Spinal cord (tissue), 10 donors: ENCODE results near the gene DNAJC5. TPM values are rescaled to one million over a fixed set of nuclear protein-coding genes. Genes with fewer than 3 reads are reported as not detected.

Source experiments
- DNase-seq, 6 donors: peaks; one replicate each; pipeline versions ENCODE4 v3.0.0 to v3.0.0-alpha.2; 2013 to 2015; ENCODE audit warnings: low spot score in 6 of 6, low read depth in 4 of 6
- H3K27ac ChIP-seq: one replicate; pipeline ENCODE4 v1.5.1; 2013; ENCODE audit warnings: low read depth, low read length, control low read depth
- H3K27me3 ChIP-seq: one replicate; pipeline ENCODE4 v1.6.1; 2013; ENCODE audit warnings: low read length; ENCODE audit not compliant: control insufficient read depth, insufficient read depth
- H3K36me3 ChIP-seq: one replicate; pipeline ENCODE4 v1.6.1; 2013; ENCODE audit warnings: low read length; ENCODE audit not compliant: control insufficient read depth, insufficient read depth
- H3K4me1 ChIP-seq: one replicate; pipeline ENCODE4 v1.6.1; 2013; ENCODE audit warnings: low read length; ENCODE audit not compliant: control insufficient read depth, insufficient read depth
- H3K4me3 ChIP-seq: one replicate; pipeline ENCODE4 v1.5.1; 2013; ENCODE audit warnings: low read depth, low read length, control low read depth
- H3K9me3 ChIP-seq: one replicate; pipeline ENCODE4 v1.6.1; 2013; ENCODE audit warnings: low read length; ENCODE audit not compliant: control insufficient read depth, insufficient read depth
- WGBS: methylation state at CpG from one replicate; pipeline ENCODE4 v1.1.5; 2013; ENCODE audit warnings: missing lambda C conversion rate; ENCODE audit not compliant: insufficient coverage; 5-methylcytosine and 5-hydroxymethylcytosine counted together
- polyA plus RNA-seq, 2 donors: library from polyadenylated mRNA; unstranded; fragments of 120-200 nt; gene quantifications; one replicate each; pipeline ENCODE4 v1.2.1, GENCODE V29; 2013; ENCODE audit not compliant: insufficient read length in 2 of 2
- total RNA-seq, 2 donors: library from RNA; depleted of rRNA in 1 of 2; stranded (reverse); fragments of 120-200 nt in 1 of 2; fragments of >200 nt in 1 of 2; gene quantifications; one replicate each; pipeline versions ENCODE4 v1.2.3 to v1.2.4, GENCODE V29; 2013 to 2014
- donor health status: healthy.

The DNAJC5 gene
- total and polyA plus RNA-seq, 4 donors = 59.4 to 112 (median 94.8) TPM

DNA sequence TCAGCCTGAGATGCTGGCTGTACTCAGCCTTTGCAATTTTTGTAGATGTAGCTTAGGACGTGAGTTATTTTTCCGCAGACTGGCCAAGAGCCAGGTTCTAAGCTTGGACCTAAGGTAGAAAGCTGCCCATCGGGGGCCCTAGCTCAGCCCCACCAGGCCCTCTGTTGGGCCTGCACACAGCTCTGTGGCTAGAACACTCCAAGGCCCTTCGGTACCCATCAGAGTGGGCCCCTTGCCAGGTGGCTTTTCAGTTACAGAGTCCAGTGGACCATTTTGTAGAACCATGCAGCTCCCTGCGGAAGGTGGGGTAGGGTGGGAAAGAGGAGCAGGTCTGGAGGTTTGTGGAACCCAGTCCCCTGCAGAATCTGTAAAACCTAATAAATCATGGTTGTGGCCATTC, 38.7 kb downstream of the DNAJC5 start:
- Histone ChIP-seq H3K27me3 (no peaks in the 10 kb centered on the region), H3K4me3 (no peak overlapping the region), H3K4me1 (no peaks in the 10 kb centered on the region), H3K9me3 (no peaks in the 10 kb centered on the region), H3K27ac (no peak overlapping the region), H3K36me3 (peaks cover 88% of the 10 kb centered on the region)
- DNase-seq = no peak
- WGBS = 79% methylated on average over 5 of the region's 5 CpGs

DNA sequence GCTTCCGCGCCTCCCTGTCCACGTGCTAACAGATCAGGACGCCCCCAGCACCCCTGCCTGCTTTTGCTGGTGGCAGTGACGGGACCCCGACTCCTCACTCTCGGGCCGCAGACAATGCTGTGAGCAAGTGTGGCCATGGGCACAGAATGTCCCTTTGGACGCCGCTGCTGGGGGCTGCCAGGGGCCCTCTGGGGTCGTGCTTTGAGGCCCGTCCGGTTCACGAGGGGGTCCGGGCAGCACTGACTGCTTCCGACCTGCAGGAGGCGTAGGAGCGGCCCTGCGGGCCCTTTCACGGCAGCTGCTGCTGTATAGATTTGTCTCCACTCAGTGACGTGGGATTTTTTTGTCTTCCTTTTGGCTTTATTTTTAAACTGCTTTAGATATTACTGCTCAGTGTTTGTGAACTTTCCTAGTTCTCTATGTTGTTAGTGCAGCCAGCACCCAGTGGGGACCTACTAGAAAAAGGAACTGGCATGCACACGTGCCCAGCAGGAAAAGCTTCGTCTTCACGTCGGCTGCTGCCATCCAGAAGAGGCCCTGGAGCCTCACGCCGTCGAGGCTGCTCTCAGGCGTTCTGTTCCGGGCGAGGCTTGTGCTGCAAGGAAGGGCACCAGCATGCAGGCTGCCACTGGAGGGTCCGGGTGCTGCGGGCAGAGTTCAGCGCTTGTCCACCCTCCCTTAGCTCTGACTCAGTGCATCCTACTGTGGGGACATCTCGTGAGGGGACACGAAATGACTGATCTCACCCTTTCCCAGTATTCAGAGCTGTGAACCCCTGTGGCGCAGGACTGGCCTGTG, 39.5 kb downstream of the DNAJC5 start:
- Histone ChIP-seq H3K9me3 (no peaks in the 10 kb centered on the region), H3K4me3 (no peak overlapping the region), H3K27ac (no peak overlapping the region), H3K4me1 (no peaks in the 10 kb centered on the region), H3K36me3 (peaks cover 88% of the 10 kb centered on the region), H3K27me3 (no peaks in the 10 kb centered on the region)
- 73% methylated on average over 27 of the region's 37 CpGs for WGBS
- no peak for DNase-seq

DNA sequence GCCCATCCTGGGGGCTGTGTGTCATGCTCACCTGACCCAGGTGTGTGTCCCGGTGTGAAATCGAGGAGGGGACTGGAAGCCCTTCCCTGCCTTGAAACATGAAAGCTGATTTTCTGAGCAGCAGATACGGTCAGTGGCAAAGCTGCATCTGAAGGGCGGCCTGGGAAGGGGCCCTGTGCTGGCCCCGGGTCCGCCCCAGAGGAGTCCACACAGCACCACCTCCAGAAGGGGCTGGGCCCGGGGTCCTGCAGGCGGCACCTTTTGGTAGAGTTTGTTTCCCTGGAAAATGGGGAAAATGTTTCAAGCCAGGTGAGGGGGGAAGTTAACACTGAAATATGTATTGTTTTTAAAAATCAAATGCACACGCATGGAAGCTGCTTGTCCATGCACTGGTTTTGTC, 40.5 kb downstream of the DNAJC5 start:
- Histone ChIP-seq H3K4me1 (no peaks in the 10 kb centered on the region), H3K9me3 (no peaks in the 10 kb centered on the region), H3K36me3 (peaks cover 88% of the 10 kb centered on the region), H3K27me3 (no peaks in the 10 kb centered on the region), H3K4me3 (no peak overlapping the region), H3K27ac (no peak overlapping the region)
- no peak for DNase-seq
- 100% methylated on average over 5 of the region's 9 CpGs for WGBS

- Histone ChIP-seq H3K27me3 (no peaks in the 10 kb centered on the region), H3K9me3 (no peaks in the 10 kb centered on the region), H3K4me3 (no peak overlapping the region), H3K27ac (no peak overlapping the region), H3K4me1 (peaks cover under 1% of the 10 kb centered on the region), H3K36me3 (peaks cover 85% of the 10 kb centered on the region)
- no peak for DNase-seq
- WGBS = 90% methylated on average over 12 of the region's 14 CpGs
These were observed 42.7 kb downstream of the DNAJC5 start for GRCh38 chr20:63937596-63937995.

- peaks cover 88% of the 10 kb centered on the region for H3K36me3 ChIP-seq
- 79% methylated on average over 27 of the region's 33 CpGs for WGBS
- peaks cover 10% of the 10 kb centered on the region for H3K4me1 ChIP-seq
- no peak for DNase-seq
- H3K27ac ChIP-seq = no peak overlapping the region
- no peaks in the 10 kb centered on the region for H3K27me3 ChIP-seq
- no peaks in the 10 kb centered on the region for H3K9me3 ChIP-seq
- H3K4me3 ChIP-seq = no peak overlapping the region
These were observed 44.4 kb downstream of the DNAJC5 start for GRCh38 chr20:63939061-63939935.

GRCh38 chr20:63940071-63940471, 45.1 kb downstream of the DNAJC5 start:
- H3K27me3 ChIP-seq = no peaks in the 10 kb centered on the region
- H3K4me1 ChIP-seq = peaks cover 10% of the 10 kb centered on the region
- no peaks in the 10 kb centered on the region for H3K9me3 ChIP-seq
- DNase-seq = no peak
- no peak overlapping the region for H3K27ac ChIP-seq
- H3K36me3 ChIP-seq = peaks cover 88% of the 10 kb centered on the region
- 82% methylated on average over 22 of the region's 23 CpGs for WGBS
- no peak overlapping the region for H3K4me3 ChIP-seq

DNA sequence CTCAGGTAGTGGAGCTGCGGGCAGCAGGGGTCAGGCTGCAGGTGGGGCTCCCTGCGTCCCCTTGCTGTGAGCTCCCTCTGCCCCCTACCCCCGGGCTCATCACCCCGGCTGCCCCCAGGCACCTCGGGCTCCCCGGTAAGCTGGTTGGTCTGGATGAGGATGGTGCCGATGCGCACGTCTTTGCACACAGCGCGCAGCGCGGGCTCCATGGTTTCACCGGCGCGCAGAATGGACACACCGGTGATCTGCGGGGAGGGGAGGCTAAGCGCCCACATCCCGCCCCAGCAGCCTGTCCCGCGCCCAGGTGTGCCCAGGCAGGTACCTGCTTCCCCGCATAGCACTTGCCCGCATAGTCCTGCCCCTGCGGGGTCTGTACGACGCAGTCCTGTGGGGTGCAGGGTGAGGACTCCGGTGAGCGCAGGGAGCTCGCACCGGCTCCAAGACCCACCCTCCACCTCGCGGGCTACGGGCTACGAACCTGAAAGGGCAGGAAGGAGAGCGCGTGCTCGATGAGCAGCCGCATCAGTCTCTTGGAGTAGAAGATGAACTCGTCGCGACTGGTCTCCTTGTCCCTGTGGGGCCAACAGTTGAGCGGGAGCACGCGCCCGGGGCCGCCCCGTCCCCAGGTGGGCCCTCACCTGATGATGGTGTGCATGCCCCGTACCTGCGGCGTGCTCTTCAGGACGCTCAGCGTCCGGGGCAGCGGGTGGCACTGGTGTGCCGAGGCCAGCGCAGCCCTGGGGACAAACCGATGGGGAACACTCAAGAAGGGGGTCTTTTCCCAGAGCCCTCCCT, 45.7 kb downstream of the DNAJC5 start:
- H3K36me3 ChIP-seq = peaks cover 88% of the 10 kb centered on the region
- H3K4me3 ChIP-seq = no peak overlapping the region
- DNase-seq = no peak
- H3K27me3 ChIP-seq = no peaks in the 10 kb centered on the region
- WGBS = 84% methylated on average over 53 of the region's 58 CpGs
- peaks cover 10% of the 10 kb centered on the region for H3K4me1 ChIP-seq
- no peaks in the 10 kb centered on the region for H3K9me3 ChIP-seq
- no peak overlapping the region for H3K27ac ChIP-seq

- DNase-seq = no peak
- no peak overlapping the region for H3K27ac ChIP-seq
- WGBS = 64% methylated on average over 29 of the region's 39 CpGs
- H3K4me3 ChIP-seq = no peak overlapping the region
- H3K9me3 ChIP-seq = no peaks in the 10 kb centered on the region
- no peaks in the 10 kb centered on the region for H3K27me3 ChIP-seq
- H3K36me3 ChIP-seq = peaks cover 88% of the 10 kb centered on the region
- peaks cover 11% of the 10 kb centered on the region for H3K4me1 ChIP-seq
These were observed 46.6 kb downstream of the DNAJC5 start for GRCh38 chr20:63941282-63942081.
